ENCODE data around the gene TNNT3. TPM values are rescaled to one million over a fixed set of nuclear protein-coding genes. Genes with fewer than 3 reads are reported as not detected.

TNNT3 gene
- total RNA-seq, 2 donors from 2014 or later: 0.72 TPM; not detected in 1

DNA sequence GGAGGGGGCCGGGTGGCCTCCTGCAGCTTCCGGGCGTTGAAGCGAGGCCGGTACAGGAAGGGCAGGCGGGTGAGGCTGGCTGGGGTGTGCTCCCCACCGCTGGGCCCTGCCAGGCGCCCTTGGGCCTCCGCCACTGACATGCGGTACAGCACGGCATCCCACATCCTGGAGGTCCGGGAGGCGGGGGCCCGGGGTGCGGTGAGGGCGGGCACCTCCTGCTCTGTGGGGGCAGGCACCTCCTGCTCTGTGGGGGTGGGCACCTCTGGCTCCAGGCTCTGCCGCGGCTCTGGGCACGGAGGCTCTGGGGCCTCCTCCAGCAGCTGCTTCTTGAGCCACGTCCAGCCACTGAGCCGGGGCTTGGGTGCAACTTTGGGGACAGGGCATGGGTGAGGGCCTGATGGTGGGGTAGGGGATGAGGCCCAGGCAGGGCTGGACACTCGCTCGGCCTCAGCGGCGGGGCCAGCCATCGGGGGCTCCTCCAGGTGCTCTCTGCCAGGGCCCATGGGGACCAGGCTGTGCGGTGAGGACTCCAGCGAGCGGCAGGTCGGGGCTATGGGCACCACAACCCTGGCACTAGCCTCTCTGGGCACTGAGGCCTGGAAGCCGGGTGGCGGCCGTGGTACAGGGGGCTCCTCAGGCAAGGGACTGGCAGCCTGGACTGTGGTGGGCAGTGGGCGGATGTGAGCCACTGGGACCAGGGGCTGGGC, 30.1 kb upstream of the TNNT3 start:
- H3K27me3 ChIP-seq: no peaks in the 10 kb centered on the region
- no peak overlapping the region for H3K27ac ChIP-seq
- H3K9ac ChIP-seq (ENCODE audit: low read depth in 2 of 2, low read length in 2 of 2): peak overlapping the region in 1 of 2 donors; percentile 7
- H3K9me3 ChIP-seq: no peaks in the 10 kb centered on the region
- intact Hi-C loops (cut with DNase I): no loop called here
- no peak for DNase-seq
- H3K4me1 ChIP-seq: no peaks in the 10 kb centered on the region
- TF ChIP-seq, protein P1, sequence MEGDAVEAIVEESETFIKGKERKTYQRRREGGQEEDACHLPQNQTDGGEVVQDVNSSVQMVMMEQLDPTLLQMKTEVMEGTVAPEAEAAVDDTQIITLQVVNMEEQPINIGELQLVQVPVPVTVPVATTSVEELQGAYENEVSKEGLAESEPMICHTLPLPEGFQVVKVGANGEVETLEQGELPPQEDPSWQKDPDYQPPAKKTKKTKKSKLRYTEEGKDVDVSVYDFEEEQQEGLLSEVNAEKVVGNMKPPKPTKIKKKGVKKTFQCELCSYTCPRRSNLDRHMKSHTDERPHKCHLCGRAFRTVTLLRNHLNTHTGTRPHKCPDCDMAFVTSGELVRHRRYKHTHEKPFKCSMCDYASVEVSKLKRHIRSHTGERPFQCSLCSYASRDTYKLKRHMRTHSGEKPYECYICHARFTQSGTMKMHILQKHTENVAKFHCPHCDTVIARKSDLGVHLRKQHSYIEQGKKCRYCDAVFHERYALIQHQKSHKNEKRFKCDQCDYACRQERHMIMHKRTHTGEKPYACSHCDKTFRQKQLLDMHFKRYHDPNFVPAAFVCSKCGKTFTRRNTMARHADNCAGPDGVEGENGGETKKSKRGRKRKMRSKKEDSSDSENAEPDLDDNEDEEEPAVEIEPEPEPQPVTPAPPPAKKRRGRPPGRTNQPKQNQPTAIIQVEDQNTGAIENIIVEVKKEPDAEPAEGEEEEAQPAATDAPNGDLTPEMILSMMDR (IDR thresholded peaks at IDR 0.05): no peak
- no peaks in the 10 kb centered on the region for H3K36me3 ChIP-seq
- no peak overlapping the region for H3K4me3 ChIP-seq

DNA sequence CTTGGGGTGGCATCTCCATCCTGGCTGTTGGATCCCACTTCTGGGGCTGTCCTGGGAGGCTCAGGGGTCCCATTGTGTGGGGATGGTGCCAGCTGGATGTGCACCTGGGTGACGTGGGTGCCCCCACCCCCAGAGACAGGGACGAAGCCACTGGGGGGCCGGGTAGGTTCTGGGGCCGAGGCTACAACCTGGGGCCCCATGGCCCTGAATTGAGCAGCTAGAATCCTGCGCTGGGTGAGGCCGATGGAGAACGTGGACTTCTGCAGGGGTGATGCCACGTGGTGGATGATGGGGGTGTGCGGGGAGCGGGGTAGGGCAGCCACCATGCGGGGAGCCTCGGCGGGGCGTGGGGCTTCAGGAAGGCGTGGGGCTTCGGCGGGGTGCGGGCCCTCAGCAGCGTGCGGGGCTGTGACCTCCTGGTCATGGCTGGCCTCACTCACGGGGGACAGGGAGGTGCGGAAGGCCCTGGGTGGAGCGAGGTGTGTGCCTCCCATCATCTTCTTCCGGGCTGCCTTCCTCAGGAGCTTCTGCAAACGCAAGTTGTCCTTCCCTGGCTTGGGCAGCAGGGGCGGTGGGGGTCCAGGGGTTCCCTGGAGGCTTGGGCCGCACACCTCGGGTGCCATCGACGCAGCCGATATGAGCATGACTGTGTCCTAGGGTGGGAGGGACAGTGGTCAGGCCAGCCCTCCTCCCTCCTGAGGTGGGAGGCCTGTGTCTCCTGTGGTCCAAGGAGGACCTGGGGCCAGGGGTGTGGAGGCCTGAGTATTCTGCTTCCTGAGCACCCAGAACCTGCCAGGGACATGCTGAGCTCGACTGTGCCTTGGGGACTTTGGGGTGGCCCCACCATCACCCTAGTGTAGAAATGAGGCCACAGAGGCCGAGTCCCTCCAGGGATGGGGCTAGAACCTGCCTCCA, 29.3 kb upstream of the TNNT3 start:
- H3K9ac ChIP-seq (ENCODE audit: low read depth in 2 of 2, low read length in 2 of 2): no peak overlapping the region
- intact Hi-C loops (cut with DNase I): no loop called here
- no peak for DNase-seq

DNA sequence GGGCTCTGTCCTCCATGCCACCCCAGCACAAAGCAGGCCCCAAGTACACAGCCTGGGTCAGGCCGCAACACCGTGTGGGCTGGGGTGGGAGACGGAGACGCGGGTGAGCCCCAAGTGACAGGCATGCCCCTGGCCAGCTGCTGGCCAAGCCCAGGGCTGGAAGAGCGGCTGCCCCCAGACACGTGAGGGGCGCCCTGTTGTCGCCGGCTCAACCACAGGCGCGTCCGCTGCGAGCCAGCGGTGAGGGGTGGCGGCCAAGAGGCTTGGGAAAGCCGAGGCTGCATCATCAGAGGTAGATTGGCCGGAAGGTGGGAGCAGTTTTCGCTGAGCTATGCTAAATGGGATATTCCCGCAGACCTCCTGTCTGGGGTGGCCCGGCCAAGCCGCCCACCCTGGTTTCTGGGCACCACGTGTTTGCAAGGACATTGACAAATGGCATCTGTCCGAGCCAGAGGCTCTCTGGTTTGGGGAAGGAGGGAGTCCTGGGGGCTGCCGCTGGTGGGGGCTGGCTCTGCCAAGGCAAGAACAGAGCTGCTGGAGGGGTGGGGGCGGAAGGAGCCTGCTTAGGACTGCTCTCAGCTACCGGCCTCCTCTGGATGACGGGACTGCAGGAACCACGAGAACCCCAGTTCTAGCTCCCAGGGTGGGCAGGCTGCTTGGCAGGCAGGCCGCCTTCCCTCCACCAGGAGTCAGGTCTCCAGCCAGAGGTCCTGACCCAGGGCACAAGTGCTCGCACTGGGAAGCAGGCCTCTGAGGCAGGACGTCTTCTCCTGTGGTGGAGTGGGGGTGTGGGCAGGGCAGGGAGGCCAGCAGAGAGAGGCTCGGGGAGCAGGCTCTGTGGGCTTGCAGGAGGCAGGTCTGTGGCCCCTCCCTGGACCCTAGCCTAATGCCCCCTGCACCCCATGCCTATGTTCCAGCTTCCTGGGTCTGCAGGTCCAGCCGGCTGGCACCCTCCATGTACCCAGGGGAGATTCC, 28.4 kb upstream of the TNNT3 start:
- H3K4me1 ChIP-seq: no peaks in the 10 kb centered on the region
- no peaks in the 10 kb centered on the region for H3K9me3 ChIP-seq
- H3K27me3 ChIP-seq: no peaks in the 10 kb centered on the region
- no peak for DNase-seq
- no peaks in the 10 kb centered on the region for H3K36me3 ChIP-seq
- H3K9ac ChIP-seq (ENCODE audit: low read depth in 2 of 2, low read length in 2 of 2): no peak overlapping the region
- H3K4me3 ChIP-seq: no peak overlapping the region
- TF ChIP-seq, protein P1 (IDR thresholded peaks at IDR 0.05): no peak
- no peak overlapping the region for H3K27ac ChIP-seq
- intact Hi-C loops (cut with DNase I): no loop called here

More for the DNA sequence above, 29.3 kb upstream of the TNNT3 start:
- H3K27me3 ChIP-seq: no peaks in the 10 kb centered on the region
- H3K27ac ChIP-seq: no peak overlapping the region
- H3K9me3 ChIP-seq: no peaks in the 10 kb centered on the region
- H3K36me3 ChIP-seq: no peaks in the 10 kb centered on the region
- no peaks in the 10 kb centered on the region for H3K4me1 ChIP-seq
- H3K4me3 ChIP-seq: no peak overlapping the region
- TF ChIP-seq, protein P1 (IDR thresholded peaks at IDR 0.05): no peak

DNA sequence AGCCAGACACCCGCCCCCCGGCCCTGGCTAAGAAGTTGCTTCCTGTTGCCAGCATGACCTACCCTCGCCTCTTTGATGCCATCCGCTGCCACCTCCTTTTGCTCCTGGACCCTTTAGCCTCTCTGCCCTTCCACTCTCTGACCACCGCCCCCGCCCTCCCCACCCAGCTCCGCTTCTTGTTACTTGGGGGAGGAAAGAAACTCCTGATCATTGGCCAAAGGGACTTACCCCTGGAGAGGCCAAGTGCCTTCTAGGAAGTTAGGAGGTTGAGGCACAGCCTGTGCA, 27.7 kb upstream of the TNNT3 start, which contains the start of gene PRR33:
Gene PRR33, minus strand, starts transcription at position 65 of the 285 bp plus-strand sequence. CDS start 1,311 bp downstream, outside the sequence.
- no peak within 1 kb of the TSS for H3K27ac ChIP-seq
- no peak for DNase-seq
- H3K27me3 ChIP-seq: no peaks in the 10 kb centered on the region
- intact Hi-C loops (cut with DNase I): no loop called here
- no peaks in the 10 kb centered on the region for H3K36me3 ChIP-seq
- H3K4me1 ChIP-seq: no peaks in the 10 kb centered on the region
- TF ChIP-seq, protein P1 (IDR thresholded peaks at IDR 0.05): no peak
- no peak within 1 kb of the TSS for H3K9ac ChIP-seq (ENCODE audit: low read depth in 2 of 2, low read length in 2 of 2)
- no peak within 1 kb of the TSS for H3K4me3 ChIP-seq
- no peaks in the 10 kb centered on the region for H3K9me3 ChIP-seq

DNA sequence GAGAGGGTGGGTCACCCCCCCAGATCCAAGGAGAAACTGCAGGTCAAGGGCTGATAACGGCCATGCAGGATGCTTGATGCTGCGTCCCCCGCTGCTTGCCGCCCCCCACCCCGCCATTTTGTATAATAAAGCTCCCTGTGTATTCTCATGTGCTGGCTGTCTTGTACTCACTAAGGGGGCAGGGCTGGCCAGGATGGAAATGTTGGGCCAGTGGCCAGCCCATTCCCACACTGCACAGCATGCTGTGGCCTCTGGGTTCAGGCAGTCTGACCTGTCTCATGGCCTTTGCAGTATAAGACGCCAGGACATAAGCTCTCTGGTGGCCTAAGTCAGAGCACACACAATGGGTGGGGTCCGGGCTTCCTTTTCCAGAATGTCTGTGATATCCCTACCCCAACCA, 27.4 kb upstream of the TNNT3 start:
- no peak overlapping the region for H3K9ac ChIP-seq (ENCODE audit: low read depth in 2 of 2, low read length in 2 of 2)
- no peak for DNase-seq
- no peaks in the 10 kb centered on the region for H3K4me1 ChIP-seq
- intact Hi-C loops (cut with DNase I): no loop called here
- H3K36me3 ChIP-seq: no peaks in the 10 kb centered on the region
- no peak overlapping the region for H3K27ac ChIP-seq
- no peaks in the 10 kb centered on the region for H3K27me3 ChIP-seq
- no peak overlapping the region for H3K4me3 ChIP-seq
- no peaks in the 10 kb centered on the region for H3K9me3 ChIP-seq
- TF ChIP-seq, protein P1 (IDR thresholded peaks at IDR 0.05): no peak
